A673 (cell line): ENCODE results near the gene MYD88. TPM values are rescaled to one million over a fixed set of nuclear protein-coding genes. Genes with fewer than 3 reads are reported as not detected.

Experiments used
- BruUV-seq: library from RNA; stranded (reverse); fragments of 400-500 nt; replicated peaks from 2 replicates; lab custom pipeline; 2021; lab: Mats Ljungman, UMichigan
- CTCF ChIA-PET: fragments of 300-600 bp; sonication (Branson Sonifier 250); formaldehyde crosslinking; loops from one replicate; lab custom pipeline; 2022; ENCODE audit warnings: antibody characterized with exemption; lab: Charles Lee
- POLR2A ChIA-PET: fragments of 300-600 bp; sonication (Branson Sonifier 250); formaldehyde crosslinking; loops from one replicate; lab custom pipeline; 2022; ENCODE audit warnings: antibody characterized with exemption; ENCODE audit not compliant: low non-redundant PET; lab: Charles Lee
- DNase-seq: peaks from one replicate; pipeline ENCODE4 v3.0.0-alpha.2; 2015; ENCODE audit warnings: low spot score
- H3K27ac ChIP-seq: fragments of 200-600 bp; sonication (generic); 2 replicates; pipeline ENCODE4 v1.5.1; 2016; ENCODE audit warnings: mixed run types, low read depth, mild to moderate bottlenecking, mixed read lengths, antibody characterized with exemption, low read length; ENCODE audit not compliant: poor library complexity, severe bottlenecking
- H3K27me3 ChIP-seq: fragments of 200-600 bp; sonication (generic); replicated peaks from 2 replicates; pipeline ENCODE4 v1.6.1; 2017; ENCODE audit warnings: mixed run types, low read depth, mild to moderate bottlenecking, mixed read lengths, antibody characterized with exemption, low read length; ENCODE audit not compliant: insufficient read depth, poor library complexity
- H3K36me3 ChIP-seq: fragments of 200-600 bp; sonication (generic); 2 replicates; pipeline ENCODE4 v1.6.1; 2016; ENCODE audit warnings: mixed run types, mild to moderate bottlenecking, mixed read lengths, antibody characterized with exemption, low read length; ENCODE audit not compliant: insufficient read depth, poor library complexity, severe bottlenecking
- H3K4me1 ChIP-seq: fragments of 200-600 bp; sonication (generic); 2 replicates; pipeline ENCODE4 v1.6.1; 2017; ENCODE audit warnings: mixed run types, mild to moderate bottlenecking, mixed read lengths, antibody characterized with exemption, low read length; ENCODE audit not compliant: insufficient read depth, poor library complexity, severe bottlenecking
- H3K4me3 ChIP-seq: fragments of 200-600 bp; sonication (generic); 2 replicates; pipeline ENCODE4 v1.5.1; 2016; ENCODE audit warnings: low read depth, mixed run types, mild to moderate bottlenecking, mixed read lengths, low read length; ENCODE audit not compliant: poor library complexity, severe bottlenecking
- H3K9me3 ChIP-seq: fragments of 200-600 bp; sonication (generic); 2 replicates; pipeline ENCODE4 v1.6.1; 2016; ENCODE audit warnings: mixed run types, low read depth, mild to moderate bottlenecking, mixed read lengths, antibody characterized with exemption, low read length; ENCODE audit not compliant: poor library complexity, severe bottlenecking
- CTCF ChIP-seq: fragments of 300-800, 200-600 bp; sonication (generic); conservative IDR thresholded peaks from 2 replicates; pipeline ENCODE4 v1.5.1; 2017; ENCODE audit warnings: low read depth, mild to moderate bottlenecking, antibody characterized with exemption, low read length, moderate library complexity, mixed read lengths
- EZH2 ChIP-seq: fragments of 200-600 bp; sonication (generic); IDR thresholded peaks from 2 replicates; pipeline ENCODE4 v1.6.1; 2017; ENCODE audit warnings: borderline replicate concordance, low read depth, mild to moderate bottlenecking, mixed read lengths, antibody characterized with exemption, low read length; ENCODE audit not compliant: poor library complexity, severe bottlenecking
- intact Hi-C: fragments of 100-400 bp; cut with micrococcal nuclease; formaldehyde crosslinking; loops from one replicate; pipeline ENCODE4 v1.10.0; 2022; ENCODE audit not compliant: unreplicated experiment
- total RNA-seq: library from RNA; stranded (reverse); gene quantifications from 2 replicates; pipeline ENCODE4 v1.2.3, GENCODE V29; 2021

Gene MYD88
- total RNA-seq, 1 experiment from 2014 or later = 11.9 TPM

- POLR2A ChIA-PET = no interaction called here
- H3K4me1 ChIP-seq = no peaks in the 10 kb centered on the region
- DNase-seq = no peak
- H3K27me3 ChIP-seq = no peaks in the 10 kb centered on the region
- no TSS peak for BruUV-seq
- no peaks in the 10 kb centered on the region for H3K9me3 ChIP-seq
- H3K36me3 ChIP-seq = no peaks in the 10 kb centered on the region
- H3K4me3 ChIP-seq = no peak overlapping the region
- no peak overlapping the region for H3K27ac ChIP-seq
- intact Hi-C loops = no loop called here
- TF ChIP-seq EZH2 (no peak), CTCF (no peak)
- CTCF ChIA-PET = no interaction called here
Observed at GRCh38 chr3:38098376-38098723, 40.1 kb upstream of the MYD88 start.

GRCh38 chr3:38099518-38099917 lies 38.9 kb upstream of the MYD88 start:
- POLR2A ChIA-PET = no interaction called here
- intact Hi-C loops = no loop called here
- no peak for DNase-seq
- no peaks in the 10 kb centered on the region for H3K9me3 ChIP-seq
- no peaks in the 10 kb centered on the region for H3K27me3 ChIP-seq
- no peaks in the 10 kb centered on the region for H3K36me3 ChIP-seq
- H3K4me3 ChIP-seq = no peak overlapping the region
- CTCF ChIA-PET = no interaction called here
- H3K27ac ChIP-seq = no peak overlapping the region
- BruUV-seq = no TSS peak
- H3K4me1 ChIP-seq = no peaks in the 10 kb centered on the region
- no peak for TF ChIP-seq CTCF
- TF ChIP-seq EZH2 = no peak

- no peaks in the 10 kb centered on the region for H3K9me3 ChIP-seq
- no peak overlapping the region for H3K27ac ChIP-seq
- no peaks in the 10 kb centered on the region for H3K27me3 ChIP-seq
- no peaks in the 10 kb centered on the region for H3K36me3 ChIP-seq
- intact Hi-C loops = no loop called here
- no TSS peak for BruUV-seq
- DNase-seq = no peak
- H3K4me1 ChIP-seq = no peaks in the 10 kb centered on the region
- no peak for TF ChIP-seq EZH2
- TF ChIP-seq CTCF = no peak
- ChIA-PET CTCF (no interaction called here), POLR2A (no interaction called here)
- H3K4me3 ChIP-seq = no peak overlapping the region
Observed at GRCh38 chr3:38100498-38100897, 38.0 kb upstream of the MYD88 start.
